GM12878 (cell line): ENCODE data around the gene PXMP4. TPM values are rescaled to one million over a fixed set of nuclear protein-coding genes. Genes with fewer than 3 reads are reported as not detected.

ENCODE experiments used
- ATAC-seq: fragments of 200-7000 bp; cut with Tn5 transposase; 3 replicates; pipeline ENCODE4 v1.9.1; 2020; ENCODE audit warnings: mild to moderate bottlenecking, moderate library complexity
- BruUV-seq: library from RNA; stranded (reverse); fragments of 400-500 nt; replicated peaks from 2 replicates; lab custom pipeline; 2021; lab: Mats Ljungman, UMichigan
- CTCF ChIA-PET: fragments of 300-600 bp; sonication (Branson Sonifier 250); formaldehyde crosslinking; extraction: SDS; loops from one replicate; lab custom pipeline; 2021; ENCODE audit warnings: inconsistent platforms; lab: Yijun Ruan, JAX
- POLR2A ChIA-PET: fragments of 350-600 bp; formaldehyde crosslinking; extraction: SDS; loops from one replicate; lab custom pipeline; 2021; ENCODE audit warnings: inconsistent platforms; lab: Charles Lee
- RAD21 ChIA-PET: fragments of 300-600 bp; sonication (Branson Sonifier 250); formaldehyde crosslinking; loops from one replicate; lab custom pipeline; 2023; ENCODE audit warnings: antibody characterized with exemption; ENCODE audit not compliant: unreplicated experiment; lab: Charles Lee
- SMC1A ChIA-PET: fragments of 300-600 bp; sonication (Branson Sonifier 250); formaldehyde crosslinking; loops from one replicate; lab custom pipeline; 2023; ENCODE audit not compliant: unreplicated experiment, uncharacterized antibody; lab: Charles Lee
- DNase-seq: peaks from one replicate; pipeline ENCODE4 v3.0.0-alpha.2; 2011; ENCODE audit warnings: low read depth, low spot score
- FAIRE-seq: peaks from 3 replicates; lab custom pipeline; 2011; peaks lifted over from hg19 to GRCh38; lab: Jason Lieb, UNC
- H2AFZ ChIP-seq: 2 replicates; pipeline ENCODE4 v1.6.0; 2011; ENCODE audit warnings: low read depth, low read length, control low read depth; ENCODE audit not compliant: control insufficient read depth
- H3K27ac ChIP-seq: 2 replicates; pipeline ENCODE4 v1.5.1; 2011; ENCODE audit warnings: control low read depth; ENCODE audit not compliant: control insufficient read depth, insufficient read depth
- H3K27me3 ChIP-seq, 2 experiments: replicated peaks in 1 of 2; 2 replicates each; pipeline versions ENCODE4 v1.6.0 to v1.6.1; 2011; ENCODE audit warnings: low read length in 1 of 2; ENCODE audit not compliant: control insufficient read depth in 2 of 2, insufficient read depth in 2 of 2
- H3K36me3 ChIP-seq, 2 experiments: 2 replicates each; pipeline ENCODE4 v1.5.1; 2011; ENCODE audit warnings: low read length in 1 of 2; ENCODE audit not compliant: control insufficient read depth in 2 of 2, insufficient read depth in 2 of 2
- H3K4me1 ChIP-seq: 2 replicates; pipeline ENCODE4 v1.6.1; 2011; ENCODE audit warnings: mild to moderate bottlenecking, low read length, moderate library complexity, mixed read lengths; ENCODE audit not compliant: control insufficient read depth, insufficient read depth
- H3K4me2 ChIP-seq: 2 replicates; pipeline ENCODE4 v1.6.0; 2011; ENCODE audit warnings: control low read depth; ENCODE audit not compliant: control insufficient read depth, insufficient read depth
- H3K4me3 ChIP-seq: fragments of 200-600 bp; sonication (generic); 2 replicates; pipeline ENCODE4 v1.5.1; 2016
- H3K79me2 ChIP-seq: 2 replicates; pipeline ENCODE4 v1.6.0; 2011; ENCODE audit warnings: low read length; ENCODE audit not compliant: control insufficient read depth, insufficient read depth
- H3K9ac ChIP-seq: 2 replicates; pipeline ENCODE4 v1.8.0; 2011; ENCODE audit warnings: low read length, control low read depth, mixed read lengths; ENCODE audit not compliant: control insufficient read depth, insufficient read depth
- H3K9me3 ChIP-seq: replicated peaks from 3 replicates; pipeline ENCODE4 v1.5.1; 2011; ENCODE audit warnings: mild to moderate bottlenecking, low read length; ENCODE audit not compliant: control insufficient read depth, insufficient read depth
- H4K20me1 ChIP-seq: 2 replicates; pipeline ENCODE4 v1.6.0; 2011; ENCODE audit not compliant: control insufficient read depth, insufficient read depth
- BCL11A ChIP-seq: IDR thresholded peaks from 2 replicates; pipeline ENCODE4 v1.6.1; 2011; ENCODE audit warnings: low read depth, low read length
- CUX1 ChIP-seq: IDR thresholded peaks from 2 replicates; pipeline ENCODE4 v1.6.1; 2012; ENCODE audit warnings: improper control_type of control experiment, low read depth, low read length; ENCODE audit not compliant: insufficient replicate concordance
- SP1 ChIP-seq: IDR thresholded peaks from one replicate; pipeline ENCODE4 v1.6.1; 2011; ENCODE audit warnings: low read depth, low read length
- TAF1 ChIP-seq: IDR thresholded peaks from 2 replicates; pipeline ENCODE4 v1.6.1; 2011; ENCODE audit warnings: mild to moderate bottlenecking, low read depth, low read length, borderline replicate concordance
- WGBS: methylation state at CpG from one replicate; pipeline ENCODE4 v1.1.6; 2016; ENCODE audit warnings: low lambda C conversion rate; ENCODE audit not compliant: insufficient replicate concordance, insufficient coverage; ENCODE audit errors: missing lambda C conversion rate; 5-methylcytosine and 5-hydroxymethylcytosine counted together
- in situ Hi-C: fragments of 300-500 bp; cut with MboI; formaldehyde crosslinking; loops from 9 replicates; pipeline ENCODE4 v1.14.3; 2018; ENCODE audit warnings: mixed read lengths
- intact Hi-C: fragments of 100-400 bp; cut with micrococcal nuclease; formaldehyde crosslinking; loops from one replicate; pipeline ENCODE4 v1.14.2; 2022; ENCODE audit not compliant: unreplicated experiment
- polyA plus RNA-seq, 11 experiments: library from polyadenylated mRNA; depleted of rRNA in 4 of 11; unstranded in 6 of 11; stranded (reverse) in 5 of 11; fragments of >200 nt; fragmentation: Nextera tagmentation in 4 of 11; fragmentation: Illumina TruSeq in 1 of 11; extraction: Ambion mirVana in 4 of 11; extraction: Trizol in 1 of 11; gene quantifications; 1 replicate in 1 of 11; 2 replicates in 10 of 11; pipeline versions ENCODE4 v1.2.1 to v1.2.3, GENCODE V29; 2011 to 2016; ENCODE audit warnings: inconsistent platforms in 2 of 11, missing spikeins in 2 of 11, low read depth in 1 of 11
- total RNA-seq, 4 experiments: library from RNA; depleted of rRNA in 3 of 4; stranded (reverse); fragments of >200 nt in 3 of 4; fragmentation: Illumina TruSeq in 1 of 4; extraction: Trizol in 1 of 4; gene quantifications; 2 replicates each; pipeline versions ENCODE4 v1.2.1 to v1.2.3, GENCODE V29; 2013 to 2021
- TF ChIP-seq, protein P1 (sequence below): fragments of 450-650 bp; formaldehyde crosslinking; IDR thresholded peaks from 2 replicates; pipeline ENCODE4 v1.4.0; 2022; ENCODE audit warnings: mild to moderate bottlenecking, moderate library complexity

PXMP4 gene
- total and polyA plus RNA-seq, 10 of the 15 experiments (the other 5 are each of a cell fraction or from before 2014, with no cell fraction given) = 3.6 to 19.2 (median 8.6) TPM

DNA sequence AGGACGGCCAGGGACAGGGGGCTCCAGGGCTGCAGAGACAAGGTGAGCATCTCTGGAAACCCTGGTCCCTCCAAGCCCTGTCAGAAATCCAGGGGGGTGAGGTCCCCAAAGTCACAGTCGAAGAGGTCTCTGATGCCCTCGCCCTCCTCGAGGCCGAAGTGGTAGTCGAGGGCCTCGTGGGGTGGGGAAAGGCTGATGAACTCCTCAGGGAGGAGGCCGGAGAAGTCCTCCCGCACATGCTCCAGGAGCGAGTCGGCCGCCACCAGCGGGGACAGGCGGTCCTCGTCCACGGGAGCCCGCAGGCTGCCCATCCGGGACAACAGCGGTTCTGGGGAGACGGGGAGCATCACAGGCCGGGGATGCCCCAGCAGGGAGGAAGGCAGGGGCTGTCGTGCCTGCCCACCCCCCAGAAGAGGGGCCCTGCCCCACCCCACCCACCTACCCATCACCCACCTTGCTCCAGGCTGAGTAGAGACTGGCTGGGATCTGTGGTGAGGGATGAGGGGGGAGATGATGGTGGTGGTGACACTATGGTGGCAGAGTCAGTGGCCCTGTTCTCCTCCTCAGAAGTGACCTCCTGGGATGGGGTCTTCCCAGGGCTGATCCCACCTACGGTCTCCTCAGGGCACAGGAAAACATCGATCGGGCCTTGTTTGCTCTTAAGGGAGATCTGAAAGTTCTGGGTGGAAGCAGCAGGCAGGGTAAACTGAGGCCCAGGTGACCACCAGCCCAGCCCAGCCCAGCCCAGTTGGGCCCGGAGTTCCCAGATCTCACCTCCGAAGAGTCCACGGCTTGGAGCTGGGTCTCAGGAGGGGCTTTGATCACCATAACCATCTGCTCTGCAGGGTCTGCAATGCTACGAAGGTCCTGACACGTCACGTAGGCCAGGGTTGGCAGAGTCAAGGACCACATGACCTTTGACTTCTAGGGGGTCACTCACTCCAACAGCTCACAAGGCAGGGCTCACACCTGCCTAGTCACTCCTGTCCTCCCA, 43.2 kb downstream of the PXMP4 start:
- intact Hi-C loops = no loop called here
- peaks cover 17% of the 10 kb centered on the region for H3K79me2 ChIP-seq
- peaks cover 0 to 5% of the 10 kb centered on the region in 2 experiments; a peak in 3 of 4 replicates for H3K36me3 ChIP-seq
- ChIA-PET POLR2A (no interaction called here), SMC1A (no interaction called here), CTCF (interaction anchor here (0.6 kb wide), 1 partner anchor 217 kb away, joined by 3 read pairs; no protein-coding TSS in a partner anchor), RAD21 (interaction anchor here (2.2 kb wide), 1 partner anchor 10 kb away, joined by 6 read pairs; the partner anchor contains the start of gene ACTL10)
- H3K9me3 ChIP-seq = no peaks in the 10 kb centered on the region
- H2AFZ ChIP-seq = no peak overlapping the region
- H3K4me3 ChIP-seq = no peak overlapping the region
- TF ChIP-seq TAF1 (no peak), BCL11A (no peak)
- peaks cover 30% of the 10 kb centered on the region for H3K4me1 ChIP-seq
- DNase-seq (no peak), FAIRE-seq (no peak), ATAC-seq (no peak)
- WGBS = 95% methylated on average over 31 of the region's 31 CpGs
- no peaks in the 10 kb centered on the region for H3K27me3 ChIP-seq
- no peak overlapping the region for H3K4me2 ChIP-seq
- H3K27ac ChIP-seq = no peak overlapping the region
- no peaks in the 10 kb centered on the region for H4K20me1 ChIP-seq
- BruUV-seq = no TSS peak
- no peak overlapping the region for H3K9ac ChIP-seq
- in situ Hi-C loops = no loop called here

- Histone ChIP-seq H2AFZ (no peak overlapping the region), H3K27ac (no peak overlapping the region), H3K27me3 (no peaks in the 10 kb centered on the region), H3K79me2 (peaks cover 9% of the 10 kb centered on the region), H3K4me2 (no peak overlapping the region), H4K20me1 (no peaks in the 10 kb centered on the region), H3K9me3 (no peaks in the 10 kb centered on the region), H3K9ac (no peak overlapping the region), H3K4me1 (peaks cover 26% of the 10 kb centered on the region), H3K36me3 (peaks cover 0 to 5% of the 10 kb centered on the region in 2 experiments; a peak in 3 of 4 replicates), H3K4me3 (no peak overlapping the region)
- ChIA-PET SMC1A (interaction anchor here (1.4 kb wide), 1 partner anchor 12 kb away, joined by 5 read pairs; no protein-coding TSS in a partner anchor), RAD21 (interaction anchor here (2.2 kb wide), 1 partner anchor 10 kb away, joined by 6 read pairs; the partner anchor contains the start of gene ACTL10), CTCF (interaction anchor here (0.6 kb wide), 1 partner anchor 216 kb away, joined by 3 read pairs; no protein-coding TSS in a partner anchor), POLR2A (no interaction called here)
- WGBS = 79% methylated on average over 11 of the region's 11 CpGs
- no peak for DNase-seq
- intact Hi-C loops (no loop called here), in situ Hi-C loops (no loop called here)
- no TSS peak for BruUV-seq
- no peak for FAIRE-seq
- no peak for ATAC-seq
- TF ChIP-seq CUX1 (no peak), SP1 (no peak)
- TF ChIP-seq, protein P1, sequence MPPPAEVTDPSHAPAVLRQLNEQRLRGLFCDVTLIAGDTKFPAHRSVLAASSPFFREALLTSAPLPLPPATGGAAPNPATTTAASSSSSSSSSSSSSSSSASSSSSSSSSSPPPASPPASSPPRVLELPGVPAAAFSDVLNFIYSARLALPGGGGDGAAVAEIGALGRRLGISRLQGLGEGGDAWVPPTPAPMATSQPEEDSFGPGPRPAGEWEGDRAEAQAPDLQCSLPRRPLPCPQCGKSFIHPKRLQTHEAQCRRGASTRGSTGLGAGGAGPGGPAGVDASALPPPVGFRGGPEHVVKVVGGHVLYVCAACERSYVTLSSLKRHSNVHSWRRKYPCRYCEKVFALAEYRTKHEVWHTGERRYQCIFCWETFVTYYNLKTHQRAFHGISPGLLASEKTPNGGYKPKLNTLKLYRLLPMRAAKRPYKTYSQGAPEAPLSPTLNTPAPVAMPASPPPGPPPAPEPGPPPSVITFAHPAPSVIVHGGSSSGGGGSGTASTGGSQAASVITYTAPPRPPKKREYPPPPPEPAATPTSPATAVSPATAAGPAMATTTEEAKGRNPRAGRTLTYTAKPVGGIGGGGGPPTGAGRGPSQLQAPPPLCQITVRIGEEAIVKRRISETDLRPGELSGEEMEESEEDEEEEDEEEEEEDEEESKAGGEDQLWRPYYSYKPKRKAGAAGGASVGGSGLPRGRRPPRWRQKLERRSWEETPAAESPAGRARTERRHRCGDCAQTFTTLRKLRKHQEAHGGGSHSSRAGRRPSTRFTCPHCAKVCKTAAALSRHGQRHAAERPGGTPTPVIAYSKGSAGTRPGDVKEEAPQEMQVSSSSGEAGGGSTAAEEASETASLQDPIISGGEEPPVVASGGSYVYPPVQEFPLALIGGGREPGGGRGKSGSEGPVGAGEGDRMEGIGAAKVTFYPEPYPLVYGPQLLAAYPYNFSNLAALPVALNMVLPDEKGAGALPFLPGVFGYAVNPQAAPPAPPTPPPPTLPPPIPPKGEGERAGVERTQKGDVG (CRISPR knock-in tag) = no peak
These were observed 44.0 kb downstream of the PXMP4 start for GRCh38 chr20:33676121-33676520.
